KOPT-K1 (cell line): ENCODE results near the gene ESAM.

Experiments used
- H3K27ac ChIP-seq: fragments of 200-600 bp; sonication (generic); 2 replicates; pipeline ENCODE4 v1.5.1; 2016; ENCODE audit warnings: antibody characterized with exemption, mild to moderate bottlenecking, low read depth, low read length; ENCODE audit not compliant: poor library complexity, severe bottlenecking
- H3K36me3 ChIP-seq: fragments of 200-600 bp; sonication (generic); 2 replicates; pipeline ENCODE4 v1.5.1; 2017; ENCODE audit warnings: antibody characterized with exemption, mild to moderate bottlenecking, low read length, moderate library complexity; ENCODE audit not compliant: insufficient read depth
- H3K9me3 ChIP-seq: fragments of 200-600 bp; sonication (generic); 2 replicates; pipeline ENCODE4 v1.5.1; 2017; ENCODE audit warnings: antibody characterized with exemption, low read length, mild to moderate bottlenecking; ENCODE audit not compliant: insufficient read depth, poor library complexity, severe bottlenecking

ESAM gene

DNA sequence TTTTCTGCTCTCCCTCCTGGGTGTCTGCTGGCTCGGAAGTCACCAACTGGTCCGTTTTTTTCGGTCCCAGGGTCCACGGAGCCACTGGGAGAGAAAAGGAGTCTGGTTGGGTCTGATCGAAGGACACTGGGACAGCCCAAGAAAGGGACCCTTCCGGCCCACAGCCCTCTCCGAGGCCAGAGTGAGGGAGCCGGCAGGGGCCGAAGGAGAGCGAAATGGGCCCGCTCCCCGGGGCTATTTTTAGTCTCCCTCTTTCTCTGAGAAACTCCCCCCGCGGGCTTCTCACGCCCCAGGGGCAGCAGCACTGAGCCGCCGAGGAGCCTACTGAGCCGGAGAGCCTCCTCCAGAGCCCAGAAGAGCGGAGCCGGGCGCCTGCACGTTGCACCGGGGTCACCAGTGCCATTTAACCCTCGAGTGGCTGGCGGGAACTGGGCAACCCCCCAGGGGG lies 1.9 kb downstream of the ESAM start:
- H3K36me3 ChIP-seq: no peaks in the 10 kb centered on the region
- no peaks in the 10 kb centered on the region for H3K9me3 ChIP-seq
- no peak overlapping the region for H3K27ac ChIP-seq

DNA sequence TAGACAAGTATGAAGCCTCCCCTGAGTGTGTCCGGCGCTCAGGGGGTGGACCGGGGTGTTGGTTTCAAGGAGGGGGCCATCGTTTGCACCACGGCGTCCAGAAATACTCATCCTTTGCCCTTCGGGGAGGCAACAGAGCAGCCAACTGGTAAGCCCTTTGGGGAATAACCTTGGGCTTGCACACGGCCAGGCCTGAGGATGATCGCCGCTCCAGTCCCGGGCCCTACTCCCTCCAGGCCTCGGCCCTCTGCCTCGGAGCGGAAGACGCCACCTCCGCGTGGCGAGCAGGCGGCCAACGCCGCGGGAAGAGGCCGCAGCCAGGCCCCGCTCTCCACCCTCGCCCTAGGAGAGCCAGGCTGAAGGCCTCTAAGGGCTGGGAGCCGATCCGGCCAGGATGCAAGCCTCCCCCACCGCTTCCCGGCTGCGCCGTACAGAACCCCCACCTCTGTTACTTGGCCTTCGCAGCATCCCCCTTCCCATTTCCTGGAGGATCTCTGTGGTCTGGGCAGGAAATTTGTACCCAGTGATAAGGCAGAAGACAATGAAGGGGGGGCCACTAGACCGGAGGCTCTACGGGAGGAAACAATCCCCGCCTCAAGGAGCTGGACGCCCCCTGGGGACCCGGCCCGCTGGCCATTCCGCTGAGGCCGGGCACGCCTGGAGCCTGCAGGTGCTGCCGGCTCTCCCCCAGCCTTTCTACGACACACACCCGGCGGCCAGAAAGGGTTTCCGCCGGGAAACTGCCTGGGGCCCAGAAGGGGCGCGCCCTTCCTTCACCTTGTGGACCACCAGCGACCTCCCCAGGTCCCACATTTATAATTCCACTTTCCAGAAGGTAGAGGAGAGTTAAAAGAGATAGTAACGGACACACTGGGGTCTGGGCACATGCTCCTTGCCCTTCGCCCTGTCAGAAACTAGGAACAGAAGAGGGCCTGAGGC lies 2.6 kb downstream of the ESAM start:
- H3K9me3 ChIP-seq: no peaks in the 10 kb centered on the region
- H3K27ac ChIP-seq: no peak overlapping the region
- H3K36me3 ChIP-seq: no peaks in the 10 kb centered on the region

DNA sequence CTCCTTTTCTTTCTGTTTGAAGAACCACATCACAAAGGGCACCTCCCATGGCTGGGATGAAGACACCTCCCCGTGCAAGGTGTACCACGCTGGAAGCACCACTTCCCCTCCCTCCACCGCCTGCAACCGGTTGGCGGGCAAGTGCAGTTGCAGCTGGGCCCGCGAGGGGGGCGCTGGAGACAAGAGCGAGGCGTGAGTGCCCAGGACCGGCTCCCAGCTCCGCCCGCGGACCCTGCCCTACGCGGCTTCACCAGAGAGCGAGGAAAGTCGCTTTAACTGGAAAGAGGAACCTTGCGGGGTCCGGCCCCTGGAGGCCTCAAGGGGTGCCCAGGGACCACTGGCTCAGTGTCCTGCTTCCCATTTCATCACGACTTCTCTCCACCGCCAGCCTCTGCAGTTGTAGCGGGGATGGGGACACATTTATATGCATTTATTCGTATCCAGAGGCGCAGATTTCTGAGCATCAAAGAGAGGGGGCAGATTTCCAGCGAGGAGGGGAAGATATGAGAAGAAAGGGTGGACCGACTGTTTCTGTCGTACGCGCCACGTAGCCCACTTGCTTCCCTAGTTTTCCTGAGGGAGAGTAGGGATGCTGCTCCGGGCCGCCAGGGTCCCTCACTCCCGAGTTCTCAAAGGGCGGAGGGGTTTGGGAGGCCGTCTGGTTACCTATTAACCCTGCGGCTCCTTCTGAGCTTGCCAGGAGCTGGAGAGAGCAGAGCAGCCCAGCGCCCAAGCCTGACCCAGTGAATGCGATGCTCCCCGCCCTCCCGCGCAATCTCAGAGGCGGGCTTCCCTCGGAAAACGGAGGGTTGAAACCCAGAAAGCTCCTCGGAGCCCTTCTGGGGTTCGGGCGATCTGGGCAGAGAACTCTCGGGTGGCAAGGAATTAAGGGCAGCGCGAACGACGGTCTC lies 3.5 kb downstream of the ESAM start:
- Histone ChIP-seq H3K36me3 (no peaks in the 10 kb centered on the region), H3K27ac (no peak overlapping the region), H3K9me3 (no peaks in the 10 kb centered on the region)

DNA sequence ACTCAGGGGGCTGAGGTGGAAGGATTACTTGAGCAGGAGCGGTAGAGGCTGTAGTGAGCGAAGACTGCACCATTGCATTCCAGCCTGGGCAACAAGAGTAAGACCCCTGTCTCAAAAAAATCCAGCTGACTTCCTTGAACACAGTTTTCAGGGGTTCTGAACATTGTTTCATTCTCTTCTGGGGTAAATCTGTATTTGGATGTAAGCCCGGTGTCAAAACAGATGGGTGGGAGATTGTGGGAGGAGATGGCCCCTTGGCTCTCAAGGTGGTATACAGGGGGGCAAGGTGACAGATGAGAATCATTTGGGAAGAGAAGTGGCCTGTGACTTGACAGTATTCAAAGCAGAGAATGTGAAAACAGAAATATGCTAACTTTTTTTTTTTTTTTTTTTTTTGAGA lies 4.8 kb downstream of the ESAM start:
- no peaks in the 10 kb centered on the region for H3K9me3 ChIP-seq
- no peak overlapping the region for H3K27ac ChIP-seq

DNA sequence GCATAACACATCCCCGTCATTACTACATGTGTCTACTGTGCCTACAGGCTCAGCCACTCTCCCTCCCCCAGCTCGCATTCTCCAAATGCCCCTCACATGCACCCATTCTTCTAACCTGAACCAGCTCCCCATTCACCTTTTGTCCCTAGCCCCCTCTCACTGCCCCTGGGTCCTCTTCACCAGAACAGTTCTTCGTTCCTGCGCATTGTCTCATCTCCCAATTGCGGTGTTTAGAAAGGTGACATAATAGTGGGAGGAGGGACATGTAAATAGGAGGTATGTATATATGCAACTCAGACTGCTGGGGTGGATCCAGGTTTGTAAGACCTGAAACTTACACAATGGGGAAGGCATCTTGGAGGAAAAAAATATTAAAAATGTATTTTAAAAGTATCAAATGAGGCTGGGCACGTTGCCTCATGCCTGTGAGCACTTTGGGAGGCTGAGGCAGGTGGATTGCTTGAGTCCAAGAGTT lies 5.3 kb downstream of the ESAM start:
- no peak overlapping the region for H3K27ac ChIP-seq

More for the DNA sequence above, 4.8 kb downstream of the ESAM start:
- no peaks in the 10 kb centered on the region for H3K36me3 ChIP-seq

DNA sequence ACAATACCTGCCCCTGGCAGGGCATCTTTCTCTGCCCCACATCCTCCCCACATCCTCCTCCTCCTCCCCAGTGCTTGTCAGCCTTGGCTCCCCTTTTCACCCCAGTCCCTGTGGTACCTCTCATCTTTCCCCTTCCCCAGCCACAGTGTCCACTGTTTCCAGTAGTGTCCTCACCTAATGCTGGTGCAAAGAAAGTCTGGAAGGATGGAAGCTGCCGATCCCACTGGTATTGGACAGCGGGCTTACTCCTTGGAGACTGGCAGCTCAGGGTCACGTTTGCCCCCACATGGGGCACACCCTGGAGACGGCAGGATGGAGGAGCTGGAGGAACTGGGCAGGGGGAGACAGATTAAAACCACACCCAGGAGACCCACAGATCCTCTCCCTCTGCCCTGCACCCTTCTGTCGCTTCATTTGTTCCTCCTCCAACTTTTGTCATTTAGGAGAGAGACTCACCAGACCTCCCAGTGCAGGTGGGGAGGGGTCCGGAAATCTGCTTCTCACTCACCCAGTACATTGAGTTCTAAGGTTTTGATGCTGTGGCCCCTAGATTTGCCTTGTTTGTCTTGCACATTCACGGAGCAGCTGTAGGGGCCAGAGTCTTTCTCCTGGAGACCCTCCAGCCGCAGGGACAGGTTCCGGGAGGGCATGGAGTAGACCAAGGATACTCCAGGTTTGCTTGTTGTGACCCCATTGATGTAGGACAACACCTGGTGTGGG lies 5.9 kb downstream of the ESAM start:
- Histone ChIP-seq H3K9me3 (no peaks in the 10 kb centered on the region), H3K27ac (no peak overlapping the region), H3K36me3 (no peaks in the 10 kb centered on the region)

More for the DNA sequence above, 5.3 kb downstream of the ESAM start:
- Histone ChIP-seq H3K9me3 (no peaks in the 10 kb centered on the region), H3K36me3 (no peaks in the 10 kb centered on the region)

DNA sequence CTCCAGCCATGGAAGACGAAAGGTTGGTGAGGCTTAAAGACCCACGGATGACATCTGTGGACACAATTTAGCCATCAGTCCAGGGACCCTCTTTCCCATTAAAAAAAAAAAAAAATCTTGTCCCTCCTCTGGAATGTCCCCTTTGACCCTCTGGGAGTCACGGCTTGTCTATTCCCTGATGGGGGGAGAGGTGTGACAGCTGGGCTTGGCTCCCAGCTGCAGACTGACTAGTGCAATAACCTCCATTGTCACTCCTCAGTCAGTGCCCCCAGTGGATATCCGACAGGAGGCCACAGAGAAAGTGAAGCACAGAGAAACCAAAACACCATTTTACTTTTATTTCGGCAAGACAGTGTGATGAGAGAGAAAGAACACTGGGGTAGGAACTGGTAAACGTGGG lies 7.4 kb downstream of the ESAM start:
- H3K9me3 ChIP-seq: no peaks in the 10 kb centered on the region
- no peak overlapping the region for H3K27ac ChIP-seq
- H3K36me3 ChIP-seq: no peaks in the 10 kb centered on the region

DNA sequence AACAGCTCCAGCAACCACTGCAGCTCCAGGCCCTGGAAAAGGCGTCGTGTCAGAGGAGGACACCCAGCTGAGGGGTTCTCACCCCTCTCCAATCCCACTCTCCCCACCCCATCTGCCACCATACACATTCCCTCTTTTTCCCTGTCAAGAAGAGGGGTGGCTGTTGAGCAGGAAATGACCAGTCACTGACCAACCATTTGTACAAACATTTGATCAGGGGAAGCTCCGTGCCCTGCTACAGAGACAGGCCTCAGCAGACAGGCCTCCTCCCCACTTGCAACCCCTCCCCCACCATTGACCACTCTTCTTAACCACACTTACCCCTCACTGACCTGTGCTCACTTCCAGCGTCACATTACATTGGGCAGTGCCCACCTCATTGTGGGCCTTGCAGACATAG lies 7.8 kb downstream of the ESAM start:
- Histone ChIP-seq H3K27ac (no peak overlapping the region), H3K36me3 (no peaks in the 10 kb centered on the region), H3K9me3 (no peaks in the 10 kb centered on the region)

DNA sequence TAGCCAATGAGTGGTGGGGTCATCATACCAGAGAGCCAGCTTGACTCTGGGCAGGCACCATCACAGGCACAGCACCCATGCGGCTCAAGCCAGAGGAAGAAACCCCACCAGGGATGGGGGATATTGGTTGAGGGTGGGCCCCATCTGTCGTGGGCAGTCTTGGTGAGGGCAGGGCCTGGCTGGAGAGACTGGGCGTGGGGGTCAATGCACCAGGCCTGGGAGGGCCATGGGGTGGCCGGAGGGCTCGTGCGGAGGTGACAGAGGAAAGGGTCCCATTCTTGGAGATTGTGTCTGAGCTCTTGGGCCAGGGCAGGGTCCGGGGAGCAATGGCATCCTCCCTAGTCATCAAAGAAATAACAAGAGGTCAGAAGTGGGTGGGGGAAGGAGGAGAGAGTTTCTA lies 8.5 kb downstream of the ESAM start:
- H3K27ac ChIP-seq: no peak overlapping the region
- H3K36me3 ChIP-seq: no peaks in the 10 kb centered on the region
- no peaks in the 10 kb centered on the region for H3K9me3 ChIP-seq

DNA sequence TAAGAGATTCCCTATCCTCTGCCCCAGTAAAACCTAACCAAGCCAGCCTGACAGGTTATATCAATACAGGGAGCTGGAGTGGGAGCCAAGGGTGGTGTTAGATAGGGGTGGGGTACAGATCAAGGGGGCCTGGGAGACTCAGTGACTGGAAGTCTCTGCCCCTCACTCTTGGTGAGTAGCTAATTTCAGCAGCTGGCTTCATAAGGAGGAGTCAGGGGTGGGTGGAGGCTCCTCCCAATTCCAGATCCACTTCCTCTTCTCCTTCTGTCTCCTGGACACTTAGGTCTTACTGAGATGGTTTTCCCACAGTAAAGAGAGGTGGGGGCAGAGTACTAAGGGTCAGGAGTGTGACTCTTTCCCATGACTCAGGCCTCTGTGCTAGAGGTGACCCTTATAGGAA lies 8.9 kb downstream of the ESAM start:
- H3K27ac ChIP-seq: no peak overlapping the region
- no peaks in the 10 kb centered on the region for H3K9me3 ChIP-seq
- no peaks in the 10 kb centered on the region for H3K36me3 ChIP-seq

DNA sequence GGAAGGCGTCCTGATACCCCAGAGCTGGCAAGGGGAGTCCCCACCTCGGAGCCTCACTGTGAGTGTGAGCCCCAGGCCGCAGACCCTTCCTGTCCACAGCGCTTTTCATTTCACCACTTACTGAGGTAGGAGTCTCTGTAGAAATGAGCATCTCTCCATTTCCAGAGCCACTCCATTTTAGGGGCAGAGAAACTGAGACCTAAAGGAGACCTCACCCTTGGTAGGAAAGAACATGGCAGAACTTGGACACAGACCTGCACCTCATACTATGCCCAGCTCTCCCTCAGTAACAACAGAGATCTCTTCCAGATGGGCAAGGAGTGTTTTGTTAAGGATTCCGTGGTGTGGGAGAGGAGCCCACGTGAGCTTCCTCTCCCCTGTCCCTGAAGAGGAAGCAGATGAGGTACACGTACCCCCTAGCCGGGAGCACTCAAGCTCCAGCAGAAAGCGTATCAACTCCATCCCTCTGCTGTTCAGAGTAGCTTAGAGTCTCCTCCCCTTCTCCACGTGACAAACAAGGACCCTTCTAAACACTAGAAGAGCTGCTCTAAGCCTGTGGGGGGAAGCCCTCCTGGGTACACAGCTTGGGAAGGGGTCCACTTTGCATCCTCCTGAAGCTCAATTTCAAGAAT lies 9.5 kb downstream of the ESAM start:
- Histone ChIP-seq H3K36me3 (no peaks in the 10 kb centered on the region), H3K9me3 (no peaks in the 10 kb centered on the region), H3K27ac (no peak overlapping the region)

DNA sequence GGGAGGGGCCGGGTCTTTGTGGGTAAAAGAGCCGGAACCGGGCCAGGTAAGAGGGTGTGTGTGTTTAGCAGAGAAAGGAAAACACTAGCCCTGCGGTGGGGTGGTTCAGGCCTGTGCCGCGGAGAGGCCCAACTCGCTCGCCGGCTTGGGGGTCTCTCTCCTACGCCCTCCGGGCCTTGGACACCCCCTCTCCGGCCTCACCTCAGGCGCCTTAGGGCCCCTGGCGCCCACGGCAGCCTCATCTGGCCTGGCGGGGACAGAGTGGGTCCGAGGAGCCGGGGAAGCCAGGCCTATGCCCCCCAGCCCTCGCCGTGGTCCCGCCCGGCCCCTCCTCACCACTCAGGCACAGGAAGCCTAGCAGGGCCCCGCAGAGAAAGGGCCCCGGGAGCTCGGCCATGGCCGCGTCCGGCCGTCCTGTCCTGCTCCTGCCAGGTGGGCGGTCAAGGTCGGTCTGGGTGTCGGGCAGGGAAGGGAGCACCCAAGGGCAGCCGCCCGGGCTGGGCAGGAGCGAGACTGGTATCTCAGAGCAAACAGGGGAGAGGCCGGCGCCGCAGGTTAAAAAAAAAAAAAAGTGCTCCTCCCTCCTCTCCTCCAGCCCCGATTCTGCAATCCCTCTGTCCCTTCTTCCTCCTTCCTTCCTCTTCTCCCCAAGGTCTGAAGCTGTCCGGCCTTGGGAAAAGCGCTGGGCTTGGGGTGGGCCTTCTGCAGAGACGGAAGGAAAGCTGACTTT lies 10.2 kb downstream of the ESAM start, which contains the start of gene VSIG2:
Gene VSIG2 (minus strand): TSS at position 515 of the 730 bp plus-strand sequence. CDS start 118 bp downstream, at position 397.
- H3K36me3 ChIP-seq: no peaks in the 10 kb centered on the region
- no peaks in the 10 kb centered on the region for H3K9me3 ChIP-seq
- H3K27ac ChIP-seq: no peak within 1 kb of the TSS

DNA sequence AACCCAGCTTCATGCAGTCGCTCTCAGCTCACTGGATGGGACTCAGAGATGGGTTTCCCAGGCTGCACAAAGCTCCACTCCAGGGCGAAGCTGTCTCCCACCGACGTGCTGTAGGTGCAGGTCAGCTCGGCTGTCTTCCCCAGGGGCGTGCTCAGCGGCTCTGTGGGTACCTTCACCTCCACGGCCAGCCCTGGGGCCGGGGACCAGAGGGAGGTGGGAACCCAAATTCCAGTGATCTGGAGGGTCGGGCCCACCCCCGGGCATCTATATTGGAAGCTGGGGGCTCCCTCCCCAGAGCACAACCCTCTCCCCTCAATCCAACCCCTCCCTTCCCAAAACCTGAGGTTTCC lies 10.7 kb downstream of the ESAM start:
- no peaks in the 10 kb centered on the region for H3K9me3 ChIP-seq
- H3K36me3 ChIP-seq: no peaks in the 10 kb centered on the region
- H3K27ac ChIP-seq: no peak overlapping the region

DNA sequence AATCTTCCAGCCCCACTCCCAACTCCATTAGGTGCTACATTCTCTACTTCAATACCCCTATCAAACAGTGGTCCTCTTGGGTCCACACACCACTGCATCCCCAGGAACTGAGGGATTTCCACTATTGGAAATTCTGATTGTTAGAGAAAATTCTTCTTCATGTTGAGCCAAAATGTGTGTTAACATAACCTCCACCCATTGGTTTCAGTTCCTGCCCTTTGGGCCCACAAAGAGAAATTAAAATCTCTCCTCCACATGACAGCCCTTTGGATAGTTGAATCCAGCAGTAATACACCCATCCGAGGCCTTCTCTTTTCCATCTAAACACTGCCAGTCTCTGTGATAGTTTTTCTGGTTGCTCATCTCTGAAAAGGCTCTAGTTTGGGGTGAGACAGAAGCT lies 12.2 kb downstream of the ESAM start:
- H3K36me3 ChIP-seq: no peaks in the 10 kb centered on the region
- H3K9me3 ChIP-seq: no peaks in the 10 kb centered on the region
- no peak overlapping the region for H3K27ac ChIP-seq
